A204.1 (cell line): ENCODE measurements around the gene CD63.

Experiments used
- FAIRE-seq: peaks from 2 replicates; lab custom pipeline; 2012; peaks lifted over from hg19 to GRCh38; lab: Jason Lieb, UNC

The CD63 gene

GRCh38 chr12:55739025-55739378 lies 10.2 kb upstream of the CD63 start:
- no peak for FAIRE-seq

- peak; percentile 96 for FAIRE-seq
These were observed 9.6 kb upstream of the CD63 start for GRCh38 chr12:55738123-55739024.

GRCh38 chr12:55737581-55738122 lies 8.8 kb upstream of the CD63 start:
- FAIRE-seq, result no peak

- no peak for FAIRE-seq
These were observed 8.2 kb upstream of the CD63 start for GRCh38 chr12:55736780-55737580.

GRCh38 chr12:55736076-55736475 lies 7.3 kb upstream of the CD63 start:
- no peak for FAIRE-seq

GRCh38 chr12:55734595-55734994 lies 5.8 kb upstream of the CD63 start:
- FAIRE-seq, result no peak

- FAIRE-seq, result no peak
These were observed 5.0 kb upstream of the CD63 start for GRCh38 chr12:55733858-55734257.

- FAIRE-seq, result no peak
These were observed 4.3 kb upstream of the CD63 start for GRCh38 chr12:55733021-55733555.

GRCh38 chr12:55732288-55732687 lies 3.5 kb upstream of the CD63 start:
- no peak for FAIRE-seq

GRCh38 chr12:55729819-55730818 lies 1.3 kb upstream of the CD63 start:
- FAIRE-seq, result no peak

- no peak for FAIRE-seq
These were observed 447 bp downstream of the CD63 start for GRCh38 chr12:55728186-55728938.

GRCh38 chr12:55727643-55728185 lies 1.1 kb downstream of the CD63 start:
- FAIRE-seq, result no peak

- no peak for FAIRE-seq
These were observed 1.8 kb downstream of the CD63 start for GRCh38 chr12:55726971-55727370.

- FAIRE-seq, result no peak
These were observed 3.3 kb downstream of the CD63 start for GRCh38 chr12:55725556-55725955.

GRCh38 chr12:55724940-55725309 lies 3.9 kb downstream of the CD63 start:
- no peak for FAIRE-seq

GRCh38 chr12:55724226-55724939 lies 4.4 kb downstream of the CD63 start:
- no peak for FAIRE-seq

- no peak for FAIRE-seq
These were observed 5.1 kb downstream of the CD63 start for GRCh38 chr12:55723516-55724225.

GRCh38 chr12:55722948-55723347 lies 5.9 kb downstream of the CD63 start:
- no peak for FAIRE-seq

GRCh38 chr12:55721601-55722213 lies 7.1 kb downstream of the CD63 start:
- no peak for FAIRE-seq
